Activated CD8-positive, alpha-beta memory T cell treated with anti-CD3 and anti-CD28 coated beads, Interleukin-2, amount 50 U/mL, for 48 hours (primary cell): Measurements from ENCODE around the gene DLG2.
"Not testable (repeated sequence)": the region's sequence is repeated elsewhere in the genome, so short reads cannot be mapped to it uniquely, and the experiment has no call there.

Source experiments
- DNase-seq: peaks from one replicate; pipeline ENCODE4 v3.0.0-alpha.2; 2020

Gene DLG2

GRCh38 chr11:83793310-83793709, 1833.8 kb downstream of the DLG2 start:
- no peak for DNase-seq

- no peak for DNase-seq
Observed at GRCh38 chr11:83791557-83791956, 1835.6 kb downstream of the DLG2 start.

DNA sequence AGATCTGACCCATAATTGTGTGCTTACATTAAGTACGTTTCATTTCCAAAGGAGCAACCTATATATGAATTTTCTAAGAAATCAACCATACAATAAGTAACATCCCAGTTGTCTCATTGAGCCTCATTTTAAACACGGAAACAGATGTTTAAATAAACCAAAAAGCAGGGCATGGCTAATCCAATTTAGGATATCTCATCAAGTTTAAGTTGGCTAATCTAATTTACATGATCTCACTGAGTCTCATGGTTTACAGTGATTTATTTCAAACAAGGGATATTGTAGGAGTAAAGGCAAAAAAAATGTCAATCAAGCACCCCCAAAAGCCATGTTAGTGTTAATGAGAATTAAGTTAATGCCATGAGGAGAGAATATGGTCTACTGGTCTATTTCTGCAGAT, 1841.2 kb downstream of the DLG2 start:
- no peak for DNase-seq

- no peak for DNase-seq
Observed at GRCh38 chr11:83784419-83784818, 1842.7 kb downstream of the DLG2 start.

DNA sequence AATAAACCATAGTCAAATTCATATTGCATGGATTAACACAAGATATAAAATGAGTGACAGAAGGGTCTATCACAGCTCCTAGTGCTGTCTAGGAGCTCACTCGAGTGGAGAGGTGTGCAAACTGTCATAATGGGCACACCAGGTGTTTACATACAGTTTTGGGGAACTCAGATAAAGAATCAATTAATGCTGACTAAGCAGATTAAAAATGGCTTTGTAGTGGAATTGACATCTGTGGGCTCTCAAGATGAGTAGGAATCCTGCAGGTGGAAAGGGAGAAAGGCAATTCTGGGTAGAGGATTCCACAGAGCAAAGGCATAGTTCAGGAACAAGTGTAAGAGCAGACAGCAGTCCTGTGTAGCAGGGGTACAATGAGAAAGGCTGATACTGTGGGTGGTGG, 1844.8 kb downstream of the DLG2 start:
- no peak for DNase-seq

GRCh38 chr11:83779876-83780275, 1847.3 kb downstream of the DLG2 start:
- DNase-seq, result no peak

DNA sequence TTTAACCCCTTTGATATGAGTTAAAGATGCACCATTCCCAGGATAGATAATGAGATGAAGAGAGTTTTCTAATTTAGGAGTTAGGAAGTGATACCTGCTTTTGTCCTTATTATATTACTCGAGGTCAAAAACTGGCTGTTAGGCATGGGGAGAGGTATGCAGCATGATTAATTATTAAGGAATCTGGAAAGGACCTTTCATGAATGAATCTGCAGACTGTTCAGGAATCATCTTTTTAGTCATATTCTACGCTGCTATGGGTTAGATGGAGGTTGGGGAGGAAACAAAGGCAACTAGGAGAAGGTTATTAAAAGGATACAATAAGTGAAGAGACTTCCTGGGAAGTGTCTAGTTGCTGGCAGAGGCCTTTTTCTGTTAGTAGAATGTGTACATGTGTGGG, 1848.5 kb downstream of the DLG2 start:
- DNase-seq, result no peak

- no peak for DNase-seq
Observed at GRCh38 chr11:83773950-83774880, 1852.9 kb downstream of the DLG2 start.

DNA sequence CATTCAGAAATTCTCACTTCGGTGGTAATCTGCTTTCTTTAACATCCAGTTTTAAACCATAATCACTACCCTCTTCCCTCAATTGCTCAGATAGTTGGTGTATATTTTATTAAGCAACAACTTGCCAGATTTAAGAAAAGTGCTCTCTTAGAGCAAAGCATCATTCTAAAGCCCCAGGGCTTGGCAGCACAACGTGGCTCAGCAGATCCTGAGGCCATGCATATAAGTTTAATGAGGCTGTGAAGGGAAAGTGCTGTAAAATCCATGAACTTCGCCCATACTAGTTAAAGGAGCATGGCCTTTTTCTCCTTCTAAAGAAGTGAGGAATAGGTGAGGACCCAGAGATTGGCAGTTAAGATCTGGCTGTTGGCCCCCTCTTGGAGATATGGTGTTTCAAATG, 1858.7 kb downstream of the DLG2 start:
- no peak for DNase-seq

DNA sequence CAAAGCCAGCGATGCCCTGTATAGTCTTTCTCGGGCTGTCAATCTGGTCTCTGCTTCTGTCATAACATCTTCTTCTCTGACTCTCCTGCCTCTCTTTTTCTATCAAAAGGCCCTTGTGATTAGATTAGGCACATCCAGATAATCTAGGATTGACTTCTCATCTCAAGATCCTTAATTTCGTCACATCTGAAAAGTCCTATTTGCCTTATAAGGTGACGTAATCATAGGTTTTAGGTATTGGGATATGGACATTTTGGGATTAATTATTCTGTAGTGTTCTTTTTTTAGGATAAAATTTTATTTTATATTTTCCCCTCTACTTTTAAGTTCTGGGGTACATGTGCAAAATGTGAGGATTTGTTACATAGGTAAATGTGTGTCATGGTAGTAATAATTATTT, 1860.2 kb downstream of the DLG2 start:
- DNase-seq, result no peak

DNA sequence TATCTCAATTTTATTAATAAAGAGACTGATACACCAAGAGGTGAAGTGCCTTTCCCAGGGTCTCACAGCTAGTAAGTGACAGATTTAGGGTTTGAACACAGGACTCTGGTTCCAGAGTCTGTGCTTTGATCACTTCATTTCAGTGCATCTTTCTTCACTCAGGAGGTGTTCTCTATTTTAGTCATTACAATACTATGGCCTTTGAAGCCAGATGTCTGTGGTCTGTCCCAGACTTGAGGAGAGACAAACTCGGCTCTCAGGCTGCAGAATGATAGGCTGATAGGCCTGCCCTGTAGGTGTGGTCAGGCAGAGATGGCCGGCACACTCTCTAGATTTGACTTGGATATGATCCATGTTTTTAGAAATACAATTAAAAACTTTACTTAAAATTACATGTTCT, 1862.5 kb downstream of the DLG2 start:
- DNase-seq, result no peak

- DNase-seq, result no peak
Observed at GRCh38 chr11:83760932-83761331, 1866.2 kb downstream of the DLG2 start.

- no peak for DNase-seq
Observed at GRCh38 chr11:83759148-83759547, 1868.0 kb downstream of the DLG2 start.

- DNase-seq, result no peak
Observed at GRCh38 chr11:83751041-83751440, 1876.1 kb downstream of the DLG2 start.

- no peak for DNase-seq
Observed at GRCh38 chr11:83746921-83747585, 1880.1 kb downstream of the DLG2 start.

DNA sequence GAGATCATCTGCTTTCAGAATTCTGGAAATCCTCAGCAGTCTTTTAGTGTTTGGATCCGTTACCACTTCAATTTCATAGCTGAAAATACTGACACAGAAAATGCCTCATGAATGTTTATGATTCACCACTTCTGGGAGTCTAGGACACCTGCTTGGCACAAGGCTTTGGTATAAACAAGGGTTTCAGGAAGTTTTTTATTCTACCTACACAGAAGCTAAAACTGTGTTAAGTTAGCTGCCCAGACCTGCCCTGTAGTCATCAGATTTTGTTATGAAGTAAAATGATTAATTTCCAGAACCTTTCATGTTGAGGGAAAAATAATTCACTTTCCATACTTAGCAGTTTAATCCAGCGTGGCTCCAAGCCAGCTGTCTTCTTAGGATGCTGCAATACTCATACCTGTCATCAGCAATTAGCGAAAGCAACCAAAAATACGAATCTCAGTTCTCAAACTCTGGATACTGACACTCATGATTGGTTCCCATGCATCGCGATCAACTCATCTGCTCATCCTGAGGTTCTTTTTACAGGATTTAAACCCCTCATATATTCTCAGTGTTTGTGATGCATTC, 1882.4 kb downstream of the DLG2 start:
- DNase-seq, result no peak

- DNase-seq, result no peak
Observed at GRCh38 chr11:83736684-83737083, 1890.5 kb downstream of the DLG2 start.

DNA sequence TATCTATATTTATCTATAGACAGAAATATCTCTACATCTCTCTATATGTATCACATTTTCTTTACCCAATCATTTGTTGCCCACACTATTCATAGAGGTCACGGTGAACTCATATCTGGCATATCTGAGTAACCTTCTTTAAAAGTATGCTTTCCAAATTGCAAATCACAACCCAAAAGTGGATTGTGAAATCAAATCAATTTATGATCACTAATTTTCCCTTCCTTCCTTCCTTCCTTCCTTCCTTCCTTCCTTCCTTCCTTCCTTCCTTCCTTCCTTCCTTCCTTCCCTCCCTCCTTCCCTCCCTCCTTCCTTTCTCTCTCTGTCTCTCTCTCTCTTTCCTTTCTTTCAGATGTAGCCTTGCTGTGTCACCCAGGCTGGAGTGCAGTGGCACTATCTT, 1893.0 kb downstream of the DLG2 start:
- no peak for DNase-seq

GRCh38 chr11:83731288-83731687, 1895.9 kb downstream of the DLG2 start:
- DNase-seq, result not testable (repeated sequence)

- no peak for DNase-seq
Observed at GRCh38 chr11:83728281-83728680, 1898.9 kb downstream of the DLG2 start.

GRCh38 chr11:83727251-83727650, 1899.9 kb downstream of the DLG2 start:
- DNase-seq, result no peak

- no peak for DNase-seq
Observed at GRCh38 chr11:83726316-83726715, 1900.8 kb downstream of the DLG2 start.

GRCh38 chr11:83725728-83726127, 1901.4 kb downstream of the DLG2 start:
- no peak for DNase-seq

DNA sequence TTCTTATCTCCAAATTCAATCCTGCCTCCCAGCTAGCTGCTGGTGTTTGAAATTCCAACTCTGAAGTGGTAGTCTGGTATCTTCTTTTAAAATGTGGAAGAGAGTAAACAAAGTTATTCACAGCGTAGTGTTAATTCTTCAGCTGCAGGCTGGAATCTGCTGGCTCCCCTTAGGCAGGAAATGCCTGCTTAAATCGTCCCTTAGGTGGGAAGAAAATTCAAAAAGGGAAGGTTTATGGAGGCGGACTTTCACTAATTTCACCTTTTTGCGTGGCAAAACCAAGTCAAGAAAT, 1901.9 kb downstream of the DLG2 start:
- DNase-seq, result no peak
